ENCODE measurements around the gene ROR2.

- no peak for TF ChIP-seq CTCF (IDR thresholded peaks at IDR 0.05 in 8 of 11, conservative IDR thresholded peaks at IDR 0.05 in 3 of 11)
- no peak for TF ChIP-seq POLR2A (IDR thresholded peaks at IDR 0.05)
Observed at GRCh38 chr9:91643481-91644077, 306.4 kb downstream of the ROR2 start.
